PC-3 (cell line): ENCODE measurements around the gene NPEPL1. TPM values are rescaled to one million over a fixed set of nuclear protein-coding genes. Genes with fewer than 3 reads are reported as not detected.
A peak's percentile ranks its signal among the peaks of the same experiment; 100 is the strongest.
"Not testable (repeated sequence)": the region's sequence is repeated elsewhere in the genome, so short reads cannot be mapped to it uniquely, and the experiment has no call there.

Experiments used
- ATAC-seq: fragments of 200-7000 bp; cut with Tn5 transposase; 2 replicates; pipeline ENCODE4 v1.9.1; 2020; ENCODE audit warnings: mild to moderate bottlenecking, moderate library complexity
- BruUV-seq: library from RNA; stranded (reverse); fragments of 400-500 nt; replicated peaks from 2 replicates; lab custom pipeline; 2021; lab: Mats Ljungman, UMichigan
- CTCF ChIA-PET: fragments of 300-600 bp; sonication (Branson Sonifier 250); formaldehyde crosslinking; loops from one replicate; lab custom pipeline; 2022; ENCODE audit warnings: antibody characterized with exemption; lab: Charles Lee
- POLR2A ChIA-PET: fragments of 300-600 bp; sonication (Branson Sonifier 250); formaldehyde crosslinking; loops from one replicate; lab custom pipeline; 2022; ENCODE audit warnings: antibody characterized with exemption; ENCODE audit not compliant: unreplicated experiment; lab: Charles Lee
- DNase-seq: peaks from one replicate; pipeline ENCODE4 v3.0.0-alpha.2; 2015
- H2AFZ ChIP-seq: fragments of 300-600 bp; sonication (generic); 2 replicates; pipeline ENCODE4 v1.6.0; 2016; ENCODE audit warnings: antibody characterized with exemption, low read length
- H3F3A ChIP-seq: fragments of 300-600 bp; sonication (generic); one replicate; pipeline ENCODE4 v1.6.0; 2017; ENCODE audit warnings: antibody characterized with exemption, low read length, control low read depth, mild to moderate bottlenecking; ENCODE audit not compliant: unreplicated experiment
- H3K27ac ChIP-seq: fragments of 300-600 bp; sonication (generic); 2 replicates; pipeline ENCODE4 v1.5.1; 2016; ENCODE audit warnings: mild to moderate bottlenecking, low read length
- H3K27me3 ChIP-seq: fragments of 300-600 bp; sonication (generic); 2 replicates; pipeline ENCODE4 v1.6.1; 2016; ENCODE audit warnings: low read length, mixed read lengths
- H3K36me3 ChIP-seq: fragments of 300-600 bp; sonication (generic); 2 replicates; pipeline ENCODE4 v1.6.1; 2016; ENCODE audit warnings: low read depth, mixed run types, low read length, mixed read lengths
- H3K4me1 ChIP-seq: fragments of 300-600 bp; sonication (generic); 2 replicates; pipeline ENCODE4 v1.5.1; 2016; ENCODE audit warnings: low read length; ENCODE audit not compliant: insufficient read depth
- H3K4me2 ChIP-seq: fragments of 300-600 bp; sonication (generic); 2 replicates; pipeline ENCODE4 v1.6.0; 2016; ENCODE audit warnings: low read length
- H3K4me3 ChIP-seq: fragments of 300-600 bp; sonication (generic); 2 replicates; pipeline ENCODE4 v1.5.1; 2016; ENCODE audit warnings: mild to moderate bottlenecking, low read length, mixed read lengths
- H3K79me2 ChIP-seq: fragments of 300-600 bp; sonication (generic); 2 replicates; pipeline ENCODE4 v1.6.1; 2017; ENCODE audit warnings: low read length, mixed read lengths
- H3K9ac ChIP-seq: fragments of 300-600 bp; sonication (generic); 2 replicates; pipeline ENCODE4 v1.6.0; 2016; ENCODE audit warnings: mild to moderate bottlenecking, low read length
- H3K9me2 ChIP-seq: fragments of 300-600 bp; sonication (generic); replicated peaks from 2 replicates; pipeline ENCODE4 v1.6.1; 2016; ENCODE audit warnings: mixed run types, low read length, mixed read lengths
- H3K9me3 ChIP-seq: fragments of 300-600 bp; sonication (generic); 2 replicates; pipeline ENCODE4 v1.6.1; 2016; ENCODE audit warnings: low read length, mixed read lengths
- H4K20me1 ChIP-seq: fragments of 300-600 bp; sonication (generic); 2 replicates; pipeline ENCODE4 v1.6.1; 2016; ENCODE audit warnings: low read length, mixed read lengths
- CTCF ChIP-seq: fragments of 300-600 bp; sonication (generic); conservative IDR thresholded peaks from 2 replicates; pipeline ENCODE4 v1.5.1; 2017; ENCODE audit warnings: antibody characterized with exemption, low read depth, mild to moderate bottlenecking, low read length
- EZH2 ChIP-seq: fragments of 300-600 bp; sonication (generic); IDR thresholded peaks from one replicate; pipeline ENCODE4 v1.6.1; 2017; ENCODE audit warnings: antibody characterized with exemption, mild to moderate bottlenecking, low read length; ENCODE audit not compliant: unreplicated experiment
- EZH2phosphoT487 ChIP-seq: fragments of 300-600 bp; sonication (generic); IDR thresholded peaks from 2 replicates; pipeline ENCODE4 v1.6.1; 2018; ENCODE audit warnings: mild to moderate bottlenecking, antibody characterized with exemption, low read length, borderline replicate concordance
- intact Hi-C: fragments of 100-400 bp; cut with micrococcal nuclease; formaldehyde crosslinking; loops from 2 replicates; pipeline ENCODE4 v1.9.0; 2023
- total RNA-seq: library from RNA; depleted of rRNA; stranded (reverse); fragments of >200 nt; gene quantifications from 2 replicates; pipeline ENCODE4 v1.2.3, GENCODE V29; 2014

NPEPL1 gene
- total RNA-seq, 1 experiment from 2014 or later, result 49.7 TPM

- peak overlapping the region; percentile 77 for H3K27ac ChIP-seq
- ATAC-seq, result no peak
- H3K9ac ChIP-seq, result peak overlapping the region; percentile 21
- H3K4me1 ChIP-seq, result peaks cover 47% of the 10 kb centered on the region
- H3F3A ChIP-seq, result no peaks in the 10 kb centered on the region
- TF ChIP-seq EZH2phosphoT487 (no peak), EZH2 (no peak), CTCF (no peak; the same call in 1 of the 2 replicates)
- POLR2A ChIA-PET, result interaction anchor here (0.6 to 1.0 kb wide), 2 partner anchors 23 to 175 kb away, joined by 6 to 14 read pairs; no protein-coding TSS in a partner anchor
- no peaks in the 10 kb centered on the region for H3K9me2 ChIP-seq
- CTCF ChIA-PET, result interaction anchor here (0.6 to 1.2 kb wide), 2 partner anchors 166 to 827 kb away, joined by 3 to 15 read pairs; no protein-coding TSS in a partner anchor
- intact Hi-C loops, result loop anchor here (5.0 to 10.0 kb wide), 2 partner anchors 132 to 240 kb away; partner anchors contain the start of gene APCDD1L
- no peaks in the 10 kb centered on the region for H3K9me3 ChIP-seq
- peaks cover 12% of the 10 kb centered on the region for H3K79me2 ChIP-seq
- H2AFZ ChIP-seq, result peak overlapping the region; percentile 34
- no peaks in the 10 kb centered on the region for H3K27me3 ChIP-seq
- H3K4me3 ChIP-seq, result no peak overlapping the region
- BruUV-seq, result no TSS peak
- no peaks in the 10 kb centered on the region for H4K20me1 ChIP-seq
- no peak for DNase-seq
- no peaks in the 10 kb centered on the region for H3K36me3 ChIP-seq
- peak overlapping the region; percentile 48 for H3K4me2 ChIP-seq
These were observed 45.3 kb upstream of the NPEPL1 start for GRCh38 chr20:58647162-58647795.

GRCh38 chr20:58647796-58648501 lies 44.7 kb upstream of the NPEPL1 start:
- CTCF ChIA-PET, result interaction anchor here (0.6 to 1.2 kb wide), 4 partner anchors 34 to 826 kb away, joined by 3 to 15 read pairs (median 4); no protein-coding TSS in a partner anchor
- BruUV-seq, result no TSS peak
- Histone ChIP-seq H3K27ac (peak overlapping the region; percentile 77), H3K9me3 (no peaks in the 10 kb centered on the region), H3K4me1 (peaks cover 49% of the 10 kb centered on the region), H3K36me3 (no peaks in the 10 kb centered on the region), H3K9me2 (no peaks in the 10 kb centered on the region), H3K4me3 (no peak overlapping the region), H3K79me2 (peaks cover 19% of the 10 kb centered on the region), H3K27me3 (no peaks in the 10 kb centered on the region), H2AFZ (peak overlapping the region; percentile 34), H3F3A (no peaks in the 10 kb centered on the region), H3K9ac (peak overlapping the region; percentile 21), H3K4me2 (peak overlapping the region; percentile 48), H4K20me1 (no peaks in the 10 kb centered on the region)
- intact Hi-C loops, result loop anchor here (5.0 to 10.0 kb wide), 2 partner anchors 133 to 241 kb away; partner anchors contain the start of gene APCDD1L
- POLR2A ChIA-PET, result interaction anchor here (0.6 to 1.0 kb wide), 2 partner anchors 23 to 176 kb away, joined by 6 to 14 read pairs; no protein-coding TSS in a partner anchor
- peak; percentile 35 for ATAC-seq
- TF ChIP-seq EZH2phosphoT487, result no peak
- TF ChIP-seq CTCF, result no peak
- TF ChIP-seq EZH2, result no peak
- DNase-seq, result peak; percentile 88

- H3K9me2 ChIP-seq, H3K4me2 ChIP-seq, H3K9me3 ChIP-seq, ATAC-seq, BruUV-seq, H3K27me3 ChIP-seq, H4K20me1 ChIP-seq, H3K36me3 ChIP-seq, H3K4me3 ChIP-seq, DNase-seq, H3K9ac ChIP-seq, H2AFZ ChIP-seq, H3F3A ChIP-seq: not testable (repeated sequence)
- intact Hi-C loops, result loop anchor here (5.0 to 10.0 kb wide), 2 partner anchors 134 to 241 kb away; partner anchors contain the start of gene APCDD1L
- CTCF ChIA-PET, result interaction anchor here (0.6 to 1.2 kb wide), 3 partner anchors 34 to 167 kb away, joined by 3 to 15 read pairs (median 6); no protein-coding TSS in a partner anchor
- peaks cover 54% of the 10 kb centered on the region for H3K4me1 ChIP-seq
- peaks cover 24% of the 10 kb centered on the region for H3K79me2 ChIP-seq
- peak overlapping the region; percentile 77 for H3K27ac ChIP-seq
- POLR2A ChIA-PET, result interaction anchor here (1.0 kb wide), 1 partner anchor 24 kb away, joined by 14 read pairs; no protein-coding TSS in a partner anchor
These were observed 44.1 kb upstream of the NPEPL1 start for GRCh38 chr20:58648502-58648825.
